Fibroblast of lung (primary cell): Measurements from ENCODE around the gene DNAJC1.

Experiments used
- CTCF ChIP-seq, 2 donors: IDR thresholded peaks in 1 of 2; conservative IDR thresholded peaks in 1 of 2; 1 replicate in 1 of 2; 2 replicates in 1 of 2; pipeline ENCODE4 v1.5.1; 2011 to 2012; ENCODE audit warnings: low read length in 2 of 2, control low read depth in 1 of 2, inconsistent platforms in 1 of 2, low read depth in 1 of 2, mild to moderate bottlenecking in 1 of 2
- EZH2 ChIP-seq: IDR thresholded peaks from 2 replicates; pipeline ENCODE4 v1.5.1; 2012; ENCODE audit warnings: low read length, control low read depth, mild to moderate bottlenecking; ENCODE audit errors: missing control alignments

GRCh38 chr10:21907436-21907835 lies 96.1 kb downstream of the DNAJC1 start:
- TF ChIP-seq CTCF (conservative IDR thresholded peaks at IDR 0.05 in 1 of 2, IDR thresholded peaks at IDR 0.05 in 1 of 2; ENCODE audit: low read depth in 1 of 2, low read length in 2 of 2) = no peak
- TF ChIP-seq EZH2 = no peak
